Spleen (tissue), 11 donors: Measurements from ENCODE around the gene SEMA5A. TPM values are rescaled to one million over a fixed set of nuclear protein-coding genes. Genes with fewer than 3 reads are reported as not detected.
A peak's percentile ranks its signal among the peaks of the same experiment; 100 is the strongest.

Experiments used
- DNase-seq: peaks from one replicate; pipeline ENCODE4 v3.0.0-alpha.2; 2020
- H3K27ac ChIP-seq, 8 donors: fragments of 200-600 bp; sonication (generic) in 7 of 8; 1 replicate in 4 of 8; 2 replicates in 4 of 8; pipeline versions ENCODE4 v1.5.0 to v1.8.0; 2016 to 2021; ENCODE audit warnings: inconsistent platforms in 4 of 8, mild to moderate bottlenecking in 4 of 8, moderate library complexity in 1 of 8
- H3K27me3 ChIP-seq, 7 donors: fragments of 200-600 bp; sonication (generic) in 6 of 7; replicated peaks in 1 of 7; 1 replicate in 4 of 7; 2 replicates in 3 of 7; pipeline versions ENCODE4 v1.5.0 to v1.8.0; 2016 to 2021; ENCODE audit warnings: inconsistent platforms in 3 of 7, mild to moderate bottlenecking in 1 of 7
- H3K36me3 ChIP-seq, 6 donors: fragments of 200-600 bp; sonication (generic) in 5 of 6; 1 replicate in 4 of 6; 2 replicates in 2 of 6; pipeline versions ENCODE4 v1.5.0 to v1.8.0; 2016 to 2021; ENCODE audit warnings: inconsistent platforms in 2 of 6
- H3K4me1 ChIP-seq, 6 donors: fragments of 200-600 bp; sonication (generic) in 5 of 6; 1 replicate in 3 of 6; 2 replicates in 3 of 6; pipeline versions ENCODE4 v1.5.0 to v1.8.0; 2016 to 2021; ENCODE audit warnings: inconsistent platforms in 3 of 6
- H3K4me3 ChIP-seq, 8 donors: fragments of 200-600 bp; sonication (generic) in 7 of 8; 1 replicate in 4 of 8; 2 replicates in 4 of 8; pipeline versions ENCODE4 v1.5.0 to v1.8.0; 2016 to 2021; ENCODE audit warnings: inconsistent platforms in 4 of 8, mild to moderate bottlenecking in 4 of 8, moderate library complexity in 2 of 8
- H3K9me3 ChIP-seq, 8 donors: fragments of 200-600 bp; sonication (generic) in 7 of 8; 1 replicate in 4 of 8; 2 replicates in 4 of 8; pipeline versions ENCODE4 v1.5.0 to v1.8.0; 2016 to 2021; ENCODE audit warnings: inconsistent platforms in 4 of 8
- POLR2A ChIP-seq, 3 donors: fragments of 450-650 bp; IDR thresholded peaks; one replicate each; pipeline ENCODE4 v1.5.1; 2017; ENCODE audit warnings: antibody characterized with exemption in 3 of 3, mild to moderate bottlenecking in 1 of 3
- POLR2AphosphoS5 ChIP-seq, 3 donors: sonication (generic); formaldehyde crosslinking; IDR thresholded peaks; one replicate each; pipeline ENCODE4 v1.5.1; 2017; ENCODE audit warnings: antibody characterized with exemption in 3 of 3
- WGBS, 5 donors: extraction: QIAGEN DNeasy Blood & Tissue Kit in 3 of 5; methylation state at CpG; one replicate each; pipeline versions ENCODE4 v1.1.5 to v1.1.7; 2013 to 2018; 5-methylcytosine and 5-hydroxymethylcytosine counted together
- intact Hi-C: fragments of 100-400 bp; cut with DNase I; formaldehyde crosslinking; loops from one replicate; pipeline ENCODE4 v1.15.0; 2023; ENCODE audit warnings: low total_unique reads
- polyA plus RNA-seq, 3 donors: library from polyadenylated mRNA; stranded (reverse); fragments of 200-250 nt; gene quantifications; one replicate each; pipeline ENCODE4 v1.2.1, GENCODE V29; 2013
- total RNA-seq, 7 donors: library from RNA; depleted of rRNA in 3 of 7; stranded (reverse); fragments of >200 nt in 3 of 7; fragmentation: NEBNext Ultra II Directional in 4 of 7; extraction: Animal tissue kit (Norgen Biotek cat#: 25700) in 4 of 7; gene quantifications; one replicate each; pipeline versions ENCODE4 v1.1.0 to v1.2.1, GENCODE V29; 2016 to 2021
- TF ChIP-seq, protein P1 (sequence below), 11 experiments: fragments of 200-600 bp in 7 of 11; fragments of 450-650 bp in 4 of 11; sonication (generic) in 4 of 11; IDR thresholded peaks in 8 of 11; conservative IDR thresholded peaks in 3 of 11; 1 replicate in 7 of 11; 2 replicates in 4 of 11; pipeline versions ENCODE4 v1.4.0 to v1.8.0; 2016 to 2021; ENCODE audit warnings: antibody characterized with exemption in 11 of 11, inconsistent platforms in 4 of 11, mild to moderate bottlenecking in 1 of 11
- donor health status: healthy with polysubstance abuse.
- donor health status: DM: no; HTN: no; CAD: no; lungs with moderate emphysema.
- donor health status: DM: no; HTN: no; CAD: no.
- donor health status: Bipolar disorder and iron deficiency.
- donor health status: healthy.
- donor health status: DM: no; HTN: no; CAD: no.
- donor health status: DM: yes; HTN: yes; CAD: no.

SEMA5A gene
- total and polyA plus RNA-seq, 10 donors = 1.4 to 30.9 (median 13.1) TPM

- Histone ChIP-seq H3K4me1 (no peaks in the 10 kb centered on the region), H3K9me3 (no peaks in the 10 kb centered on the region), H3K36me3 (no peaks in the 10 kb centered on the region), H3K27me3 (no peaks in the 10 kb centered on the region), H3K27ac (no peak overlapping the region), H3K4me3 (no peak overlapping the region)
- no peak for DNase-seq
- 65 to 93% (median 82%) methylated on average over 1 of the region's 1 CpG for WGBS, 5 donors
- intact Hi-C loops = no loop called here
- TF ChIP-seq, protein P1, sequence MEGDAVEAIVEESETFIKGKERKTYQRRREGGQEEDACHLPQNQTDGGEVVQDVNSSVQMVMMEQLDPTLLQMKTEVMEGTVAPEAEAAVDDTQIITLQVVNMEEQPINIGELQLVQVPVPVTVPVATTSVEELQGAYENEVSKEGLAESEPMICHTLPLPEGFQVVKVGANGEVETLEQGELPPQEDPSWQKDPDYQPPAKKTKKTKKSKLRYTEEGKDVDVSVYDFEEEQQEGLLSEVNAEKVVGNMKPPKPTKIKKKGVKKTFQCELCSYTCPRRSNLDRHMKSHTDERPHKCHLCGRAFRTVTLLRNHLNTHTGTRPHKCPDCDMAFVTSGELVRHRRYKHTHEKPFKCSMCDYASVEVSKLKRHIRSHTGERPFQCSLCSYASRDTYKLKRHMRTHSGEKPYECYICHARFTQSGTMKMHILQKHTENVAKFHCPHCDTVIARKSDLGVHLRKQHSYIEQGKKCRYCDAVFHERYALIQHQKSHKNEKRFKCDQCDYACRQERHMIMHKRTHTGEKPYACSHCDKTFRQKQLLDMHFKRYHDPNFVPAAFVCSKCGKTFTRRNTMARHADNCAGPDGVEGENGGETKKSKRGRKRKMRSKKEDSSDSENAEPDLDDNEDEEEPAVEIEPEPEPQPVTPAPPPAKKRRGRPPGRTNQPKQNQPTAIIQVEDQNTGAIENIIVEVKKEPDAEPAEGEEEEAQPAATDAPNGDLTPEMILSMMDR (IDR thresholded peaks at IDR 0.05 in 8 of 11, conservative IDR thresholded peaks at IDR 0.05 in 3 of 11) = no peak
- no peak for TF ChIP-seq POLR2AphosphoS5 (IDR thresholded peaks at IDR 0.05)
- TF ChIP-seq POLR2A (IDR thresholded peaks at IDR 0.05) = no peak
These were observed 20.9 kb downstream of the SEMA5A start for GRCh38 chr5:9524941-9525340.

GRCh38 chr5:9523090-9523823, 22.6 kb downstream of the SEMA5A start:
- no peak for TF ChIP-seq POLR2AphosphoS5 (IDR thresholded peaks at IDR 0.05)
- TF ChIP-seq POLR2A (IDR thresholded peaks at IDR 0.05) = no peak
- TF ChIP-seq, protein P1 (IDR thresholded peaks at IDR 0.05 in 8 of 11, conservative IDR thresholded peaks at IDR 0.05 in 3 of 11) = no peak
- Histone ChIP-seq H3K9me3 (no peaks in the 10 kb centered on the region), H3K27me3 (no peaks in the 10 kb centered on the region), H3K4me1 (no peaks in the 10 kb centered on the region), H3K36me3 (no peaks in the 10 kb centered on the region), H3K4me3 (no peak overlapping the region), H3K27ac (no peak overlapping the region)
- intact Hi-C loops = no loop called here
- no peak for DNase-seq
- 72 to 85% (median 84%) methylated on average over 7 of the region's 7 CpGs for WGBS, 5 donors

DNA sequence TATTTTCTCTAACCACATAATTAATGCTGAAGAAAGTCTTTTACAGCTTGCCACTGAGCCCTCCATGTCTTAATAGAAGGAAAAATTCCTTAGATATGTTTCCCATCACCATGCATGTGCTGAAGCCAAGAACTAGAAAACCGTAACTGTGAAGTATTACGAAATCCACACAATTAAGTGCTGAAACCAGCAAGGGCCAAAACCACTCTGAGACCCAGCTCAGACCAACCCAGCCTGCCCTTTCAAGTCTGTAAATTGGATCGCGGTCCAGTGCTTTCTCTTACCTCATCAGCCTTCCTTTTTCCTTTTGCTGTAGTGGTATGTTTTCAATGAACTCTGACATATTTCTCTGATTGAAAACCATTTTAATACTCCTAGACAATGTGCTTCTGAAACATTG, 26.3 kb downstream of the SEMA5A start:
- no peaks in the 10 kb centered on the region for H3K27me3 ChIP-seq
- no peak for DNase-seq
- no peaks in the 10 kb centered on the region for H3K36me3 ChIP-seq
- no peaks in the 10 kb centered on the region for H3K4me1 ChIP-seq
- WGBS, 5 donors = 72 to 85% (median 78%) methylated on average over 4 of the region's 4 CpGs
- no peak overlapping the region for H3K4me3 ChIP-seq
- H3K27ac ChIP-seq = peak overlapping the region in 1 of 8 donors; percentile 27
- H3K9me3 ChIP-seq = no peaks in the 10 kb centered on the region
- intact Hi-C loops = no loop called here
- no peak for TF ChIP-seq POLR2AphosphoS5 (IDR thresholded peaks at IDR 0.05)
- TF ChIP-seq, protein P1 (IDR thresholded peaks at IDR 0.05 in 8 of 11, conservative IDR thresholded peaks at IDR 0.05 in 3 of 11) = no peak
- no peak for TF ChIP-seq POLR2A (IDR thresholded peaks at IDR 0.05)

DNA sequence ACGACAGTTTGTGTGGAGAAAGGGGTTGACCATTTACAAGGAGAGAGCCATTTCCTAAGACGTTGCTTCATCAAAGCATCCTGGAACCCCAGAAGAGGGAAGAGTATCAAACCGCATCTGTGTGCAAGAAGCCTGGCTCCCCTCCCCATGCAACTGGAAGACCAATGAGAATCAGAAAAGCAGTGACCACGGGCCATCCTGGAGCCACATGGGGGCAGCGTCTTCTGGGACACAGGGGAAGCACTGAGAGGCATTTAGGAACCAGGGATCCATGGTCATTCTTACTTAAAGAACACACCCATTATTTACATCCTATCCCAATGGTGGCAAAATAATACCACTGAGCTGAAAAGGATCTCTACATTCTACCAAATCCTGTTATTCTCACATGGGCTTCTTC, 29.3 kb downstream of the SEMA5A start:
- H3K9me3 ChIP-seq = no peaks in the 10 kb centered on the region
- 55 to 70% (median 60%) methylated on average over 5 of the region's 5 CpGs for WGBS, 5 donors

More for the DNA sequence above, 29.3 kb downstream of the SEMA5A start:
- Histone ChIP-seq H3K27ac (no peak overlapping the region), H3K36me3 (no peaks in the 10 kb centered on the region), H3K4me1 (no peaks in the 10 kb centered on the region), H3K27me3 (no peaks in the 10 kb centered on the region), H3K4me3 (no peak overlapping the region)
- no peak for DNase-seq
- intact Hi-C loops = no loop called here
- TF ChIP-seq POLR2AphosphoS5 (IDR thresholded peaks at IDR 0.05) (no peak), POLR2A (IDR thresholded peaks at IDR 0.05) (no peak)
- TF ChIP-seq, protein P1 (IDR thresholded peaks at IDR 0.05 in 8 of 11, conservative IDR thresholded peaks at IDR 0.05 in 3 of 11) = no peak
